HCT116 (cell line): Measurements from ENCODE around the gene ASB3. TPM values are rescaled to one million over a fixed set of nuclear protein-coding genes. Genes with fewer than 3 reads are reported as not detected.

Source experiments
- ATAC-seq: fragments of 200-7000 bp; cut with Tn5 transposase; 2 replicates; pipeline ENCODE4 v1.9.1; 2020; ENCODE audit warnings: mild to moderate bottlenecking, moderate library complexity
- BruUV-seq: library from RNA; stranded (reverse); fragments of 400-500 nt; replicated peaks from 2 replicates; lab custom pipeline; 2021; lab: Mats Ljungman, UMichigan
- CTCF ChIA-PET: fragments of 300-600 bp; sonication (Branson Sonifier 250); formaldehyde crosslinking; loops from one replicate; lab custom pipeline; 2021; ENCODE audit warnings: antibody characterized with exemption; lab: Charles Lee
- POLR2A ChIA-PET: fragments of 300-600, 350-600 bp; sonication (Branson Sonifier 250); formaldehyde crosslinking; loops from one replicate; lab custom pipeline; 2021; ENCODE audit warnings: antibody characterized with exemption; lab: Charles Lee
- RAD21 ChIA-PET, 2 experiments: fragments of 300-600 bp; sonication (Branson Sonifier 250); formaldehyde crosslinking; loops; one replicate each; lab custom pipeline; 2023; ENCODE audit warnings: low total read pairs in 2 of 2; ENCODE audit not compliant: uncharacterized antibody in 2 of 2, unreplicated experiment in 2 of 2, low non-redundant PET in 1 of 2; lab: Charles Lee
- DNase-seq: peaks from one replicate; pipeline ENCODE4 v3.0.0-alpha.2; 2010; ENCODE audit warnings: low read depth, low spot score
- H2AFZ ChIP-seq: fragments of 200-600 bp; shearing (Covaris generic), sonication (generic); 2 replicates; pipeline ENCODE4 v1.6.1; 2017; ENCODE audit warnings: low read depth, mixed run types, mixed read lengths, antibody characterized with exemption, low read length; ENCODE audit not compliant: poor library complexity, severe bottlenecking
- H3K27ac ChIP-seq: 2 replicates; pipeline ENCODE4 v1.5.1; 2012; ENCODE audit warnings: low read depth, low read length
- H3K27me3 ChIP-seq: fragments of 200-600 bp; sonication (generic); 2 replicates; pipeline ENCODE4 v1.6.1; 2016; ENCODE audit warnings: mixed run types, low read length, mixed read lengths; ENCODE audit not compliant: insufficient read depth
- H3K36me3 ChIP-seq, 2 experiments: fragments of 200-500 bp in 1 of 2; fragments of 200-600 bp in 1 of 2; sonication (Bioruptor generic) in 1 of 2; sonication (generic) in 1 of 2; 2 replicates each; pipeline versions ENCODE4 v1.5.1 to v1.6.1; 2014 to 2016; ENCODE audit warnings: low read length in 2 of 2, inconsistent platforms in 1 of 2, mixed read lengths in 1 of 2, mixed run types in 1 of 2; ENCODE audit not compliant: insufficient read depth in 2 of 2, control insufficient read depth in 1 of 2
- H3K4me1 ChIP-seq, 2 experiments: fragments of 200-600 bp in 1 of 2; sonication (generic) in 1 of 2; 2 replicates each; pipeline versions ENCODE4 v1.5.1 to v1.6.1; 2012 to 2017; ENCODE audit warnings: low read length in 2 of 2, inconsistent platforms in 1 of 2, mild to moderate bottlenecking in 1 of 2, mixed read lengths in 1 of 2, mixed run types in 1 of 2, moderate library complexity in 1 of 2; ENCODE audit not compliant: insufficient read depth in 2 of 2, control insufficient read depth in 1 of 2
- H3K4me2 ChIP-seq: fragments of 200-600 bp; sonication (generic); 2 replicates; pipeline ENCODE4 v1.6.1; 2017; ENCODE audit warnings: mixed run types, low read length, mixed read lengths
- H3K4me3 ChIP-seq, 2 experiments: fragments of 200-600 bp in 1 of 2; sonication (generic) in 1 of 2; replicated peaks in 1 of 2; 2 replicates each; pipeline ENCODE4 v1.5.1; 2011 to 2016; ENCODE audit warnings: low read length in 2 of 2, control low read depth in 1 of 2, low read depth in 1 of 2, mild to moderate bottlenecking in 1 of 2, mixed read lengths in 1 of 2, mixed run types in 1 of 2
- H3K79me2 ChIP-seq: fragments of 200-600 bp; sonication (generic); 2 replicates; pipeline ENCODE4 v1.6.1; 2017; ENCODE audit warnings: mild to moderate bottlenecking, mixed run types, low read length, moderate library complexity, mixed read lengths; ENCODE audit not compliant: insufficient read depth
- H3K9ac ChIP-seq: fragments of 200-600 bp; sonication (generic); 2 replicates; pipeline ENCODE4 v1.6.1; 2016; ENCODE audit warnings: low read length, mixed read lengths
- H3K9me2 ChIP-seq: fragments of 200-600 bp; sonication (generic), shearing (Covaris generic); 2 replicates; pipeline ENCODE4 v1.6.1; 2017; ENCODE audit warnings: mixed run types, mild to moderate bottlenecking, moderate library complexity; ENCODE audit not compliant: insufficient read depth
- H3K9me3 ChIP-seq, 2 experiments: fragments of 200-500 bp in 1 of 2; fragments of 200-600 bp in 1 of 2; sonication (Bioruptor generic) in 1 of 2; sonication (generic) in 1 of 2; 2 replicates each; pipeline ENCODE4 v1.6.1; 2014 to 2017; ENCODE audit warnings: low read length in 2 of 2, mixed read lengths in 2 of 2, inconsistent platforms in 1 of 2, low read depth in 1 of 2, mild to moderate bottlenecking in 1 of 2, mixed run types in 1 of 2, moderate library complexity in 1 of 2; ENCODE audit not compliant: control insufficient read depth in 1 of 2, insufficient read depth in 1 of 2
- H4K20me1 ChIP-seq: fragments of 200-600 bp; sonication (generic), shearing (Covaris generic); 2 replicates; pipeline ENCODE4 v1.6.1; 2017; ENCODE audit warnings: mixed run types, mild to moderate bottlenecking, moderate library complexity; ENCODE audit not compliant: insufficient read depth
- ATF3 ChIP-seq: IDR thresholded peaks from 2 replicates; pipeline ENCODE4 v1.6.1; 2012
- CTCF ChIP-seq, 3 experiments: fragments of 200-600 bp in 1 of 3; sonication (generic) in 1 of 3; IDR thresholded peaks in 2 of 3; conservative IDR thresholded peaks in 1 of 3; 2 replicates each; pipeline ENCODE4 v1.5.1; 2012 to 2017; ENCODE audit warnings: low read depth in 2 of 3, low read length in 2 of 3, antibody characterized with exemption in 1 of 3, borderline replicate concordance in 1 of 3, control low read depth in 1 of 3, mild to moderate bottlenecking in 1 of 3, mixed read lengths in 1 of 3, mixed run types in 1 of 3, moderate library complexity in 1 of 3; ENCODE audit not compliant: insufficient read depth in 1 of 3
- EGR1 ChIP-seq: IDR thresholded peaks from 2 replicates; pipeline ENCODE4 v1.6.1; 2012; ENCODE audit warnings: low read depth
- ELF1 ChIP-seq: IDR thresholded peaks from 2 replicates; pipeline ENCODE4 v1.6.1; 2012; ENCODE audit warnings: low read depth, borderline replicate concordance
- JUND ChIP-seq: IDR thresholded peaks from 2 replicates; pipeline ENCODE4 v1.6.1; 2012
- MAX ChIP-seq: IDR thresholded peaks from 2 replicates; pipeline ENCODE4 v1.6.1; 2012
- ZNF274 ChIP-seq: fragments of 200-500 bp; sonication (Bioruptor generic); IDR thresholded peaks from 2 replicates; pipeline ENCODE4 v1.6.1; 2014; ENCODE audit warnings: mild to moderate bottlenecking, low read depth, low read length, inconsistent platforms
- intact Hi-C: fragments of 100-400 bp; cut with micrococcal nuclease; formaldehyde crosslinking; loops from 2 replicates; pipeline ENCODE4 v1.10.0; 2022
- total RNA-seq: library from RNA; stranded (reverse); gene quantifications from one replicate; pipeline ENCODE4 v1.2.1, GENCODE V29; 2021; ENCODE audit not compliant: unreplicated experiment

ASB3 gene
- total RNA-seq, 1 experiment from 2014 or later, result 17.3 TPM

DNA sequence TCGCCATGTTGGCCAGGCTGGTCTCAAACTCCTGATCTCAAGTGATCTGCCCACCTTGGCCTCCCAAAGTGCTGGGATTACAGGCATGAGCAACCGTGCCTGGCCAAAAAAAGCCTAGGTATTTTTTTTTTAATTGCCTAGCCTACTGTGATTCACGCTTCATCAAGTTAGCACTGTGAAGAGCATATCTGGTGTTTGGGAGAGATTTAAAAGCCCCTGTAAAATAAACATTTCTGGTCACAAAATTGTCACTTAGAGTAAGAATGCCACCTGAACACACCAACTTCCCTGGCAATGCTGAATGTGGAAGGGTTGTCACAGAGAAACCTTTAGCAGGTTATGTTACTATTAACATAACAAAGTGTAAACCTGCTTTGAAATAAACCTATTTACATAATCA is 58.8 kb downstream of the ASB3 start:
- H3K4me3 ChIP-seq, result no peak overlapping the region
- no peaks in the 10 kb centered on the region; the same call in 1 of the 2 replicates for H3K79me2 ChIP-seq
- no peaks in the 10 kb centered on the region for H3K36me3 ChIP-seq
- H3K4me1 ChIP-seq, result no peaks in the 10 kb centered on the region
- H3K4me2 ChIP-seq, result no peak overlapping the region
- DNase-seq, result no peak
- H3K9me2 ChIP-seq, result no peaks in the 10 kb centered on the region
- no peak overlapping the region for H2AFZ ChIP-seq
- POLR2A ChIA-PET, result no interaction called here
- RAD21 ChIA-PET, result no interaction called here
- no peak overlapping the region for H3K27ac ChIP-seq
- no TSS peak for BruUV-seq
- H4K20me1 ChIP-seq, result no peaks in the 10 kb centered on the region
- H3K27me3 ChIP-seq, result no peaks in the 10 kb centered on the region
- CTCF ChIA-PET, result no interaction called here
- no peak overlapping the region for H3K9ac ChIP-seq
- H3K9me3 ChIP-seq, result no peaks in the 10 kb centered on the region
- no peak for ATAC-seq
- intact Hi-C loops, result no loop called here
- TF ChIP-seq MAX (no peak), JUND (no peak)
- TF ChIP-seq, all 23 proteins: peak for 0

GRCh38 chr2:53725662-53726061 is 61.1 kb downstream of the ASB3 start:
- no peak for TF ChIP-seq ATF3
- TF ChIP-seq ZNF274, result no peak
- no peak for TF ChIP-seq CTCF (IDR thresholded peaks at IDR 0.05 in 2 of 3, conservative IDR thresholded peaks at IDR 0.05 in 1 of 3; ENCODE audit: borderline replicate concordance in 1 of 3, insufficient read depth in 1 of 3, low read depth in 2 of 3, low read length in 2 of 3)
- no peak for TF ChIP-seq EGR1
- TF ChIP-seq ELF1, result no peak
- H3K27ac ChIP-seq, result no peak overlapping the region
- peaks cover 1% of the 10 kb centered on the region; the same call in 1 of the 2 replicates for H3K79me2 ChIP-seq
- H3K4me2 ChIP-seq, result no peak overlapping the region
- no peak overlapping the region for H3K9ac ChIP-seq
- no TSS peak for BruUV-seq
- H3K4me3 ChIP-seq, result no peak overlapping the region
- DNase-seq (no peak), ATAC-seq (no peak)
- H3K9me3 ChIP-seq, result no peaks in the 10 kb centered on the region
- no peaks in the 10 kb centered on the region for H3K36me3 ChIP-seq
- no peak overlapping the region for H2AFZ ChIP-seq
- H3K27me3 ChIP-seq, result no peaks in the 10 kb centered on the region
- POLR2A ChIA-PET, result no interaction called here
- RAD21 ChIA-PET, result no interaction called here
- CTCF ChIA-PET, result no interaction called here
- H4K20me1 ChIP-seq, result no peaks in the 10 kb centered on the region
- intact Hi-C loops, result no loop called here
- no peaks in the 10 kb centered on the region for H3K9me2 ChIP-seq
- no peaks in the 10 kb centered on the region for H3K4me1 ChIP-seq
